ENCODE data around the gene POPDC2. TPM values are rescaled to one million over a fixed set of nuclear protein-coding genes. Genes with fewer than 3 reads are reported as not detected.
A peak's percentile ranks its signal among the peaks of the same experiment; 100 is the strongest.
"Not testable (repeated sequence)": the region's sequence is repeated elsewhere in the genome, so short reads cannot be mapped to it uniquely, and the experiment has no call there.

The POPDC2 gene
- total and polyA plus RNA-seq, 10 donors: 3.1 to 9.8 (median 6.9) TPM

DNA sequence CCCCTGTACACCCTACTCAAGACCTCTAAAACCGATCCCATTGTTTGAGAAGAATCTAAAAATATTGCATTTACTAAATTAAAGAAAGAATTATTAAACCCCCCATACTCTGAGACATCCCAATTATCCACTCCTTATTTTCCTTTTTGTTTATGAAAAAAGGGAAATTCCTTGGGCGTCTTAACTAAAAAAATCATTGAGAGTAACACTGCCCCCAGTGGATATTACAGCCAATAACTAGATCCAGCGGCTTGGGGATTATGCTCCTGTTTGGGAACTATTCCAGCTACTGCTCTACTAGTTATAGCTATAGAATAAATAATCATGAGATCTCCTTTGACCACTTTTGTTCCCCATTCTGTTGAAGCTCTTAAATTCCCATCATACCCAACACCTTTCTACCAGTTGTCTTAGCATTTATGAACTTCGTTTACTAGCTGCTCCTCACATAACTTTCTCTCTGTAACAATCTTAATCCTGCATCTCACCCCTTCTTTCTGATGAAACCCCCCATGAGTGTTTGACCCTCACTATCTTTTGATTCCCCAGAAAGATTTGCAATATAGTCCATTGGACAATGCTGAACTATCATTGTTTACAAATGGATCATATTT, 29.8 kb upstream of the POPDC2 start:
- no peaks in the 10 kb centered on the region for H3K36me3 ChIP-seq
- H3K4me1 ChIP-seq: no peaks in the 10 kb centered on the region
- 52 to 60% (median 55%) methylated on average over 4 of the region's 4 CpGs for WGBS, 5 donors
- H3K9me3 ChIP-seq: peaks cover 0 to 3% (median 0%) of the 10 kb centered on the region in 8 donors
- intact Hi-C loops (cut with DNase I; ENCODE audit: low total_unique reads): no loop called here
- H3K27me3 ChIP-seq (replicated peaks in 1 of 7): no peaks in the 10 kb centered on the region
- DNase-seq: no peak
- no peak overlapping the region for H3K27ac ChIP-seq
- no peak overlapping the region for H3K4me3 ChIP-seq
- TF ChIP-seq, protein P1, sequence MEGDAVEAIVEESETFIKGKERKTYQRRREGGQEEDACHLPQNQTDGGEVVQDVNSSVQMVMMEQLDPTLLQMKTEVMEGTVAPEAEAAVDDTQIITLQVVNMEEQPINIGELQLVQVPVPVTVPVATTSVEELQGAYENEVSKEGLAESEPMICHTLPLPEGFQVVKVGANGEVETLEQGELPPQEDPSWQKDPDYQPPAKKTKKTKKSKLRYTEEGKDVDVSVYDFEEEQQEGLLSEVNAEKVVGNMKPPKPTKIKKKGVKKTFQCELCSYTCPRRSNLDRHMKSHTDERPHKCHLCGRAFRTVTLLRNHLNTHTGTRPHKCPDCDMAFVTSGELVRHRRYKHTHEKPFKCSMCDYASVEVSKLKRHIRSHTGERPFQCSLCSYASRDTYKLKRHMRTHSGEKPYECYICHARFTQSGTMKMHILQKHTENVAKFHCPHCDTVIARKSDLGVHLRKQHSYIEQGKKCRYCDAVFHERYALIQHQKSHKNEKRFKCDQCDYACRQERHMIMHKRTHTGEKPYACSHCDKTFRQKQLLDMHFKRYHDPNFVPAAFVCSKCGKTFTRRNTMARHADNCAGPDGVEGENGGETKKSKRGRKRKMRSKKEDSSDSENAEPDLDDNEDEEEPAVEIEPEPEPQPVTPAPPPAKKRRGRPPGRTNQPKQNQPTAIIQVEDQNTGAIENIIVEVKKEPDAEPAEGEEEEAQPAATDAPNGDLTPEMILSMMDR (IDR thresholded peaks at IDR 0.05 in 8 of 11, conservative IDR thresholded peaks at IDR 0.05 in 3 of 11): peak in 8 of 11 experiments; percentile 29 to 66 (median 46)
- TF ChIP-seq POLR2A (IDR thresholded peaks at IDR 0.05): no peak

DNA sequence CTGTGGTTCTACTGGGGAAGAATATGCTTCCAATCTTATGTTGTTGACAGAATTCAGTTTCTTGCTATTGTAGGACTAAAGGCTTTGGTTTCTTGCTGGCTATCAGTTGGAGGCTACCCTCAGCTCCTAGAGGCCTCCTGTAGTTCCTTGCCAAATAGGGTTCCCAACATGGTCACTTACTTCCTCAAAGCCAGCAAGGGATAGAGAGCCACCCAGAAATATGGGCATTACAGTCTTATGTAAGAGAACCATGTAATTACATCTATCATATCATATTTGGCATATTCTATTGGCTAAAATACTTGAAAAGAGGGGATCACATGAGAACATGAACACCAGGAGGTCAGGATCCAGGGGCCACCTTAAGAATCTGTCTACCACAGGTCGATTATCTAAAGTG, 23.0 kb upstream of the POPDC2 start:
- DNase-seq: no peak
- Histone ChIP-seq H3K9me3 (peaks cover 0 to 3% (median 0%) of the 10 kb centered on the region in 8 donors), H3K36me3 (no peaks in the 10 kb centered on the region), H3K27me3 (replicated peaks in 1 of 7) (no peaks in the 10 kb centered on the region), H3K4me3 (no peak overlapping the region), H3K4me1 (no peaks in the 10 kb centered on the region), H3K27ac (no peak overlapping the region)
- WGBS, 5 donors: 38 to 74% (median 60%) methylated on average over 1 of the region's 1 CpG
- intact Hi-C loops (cut with DNase I; ENCODE audit: low total_unique reads): loop anchor here (5.0 kb wide), 2 partner anchors 406 to 801 kb away; no protein-coding TSS in a partner anchor
- TF ChIP-seq, protein P1 (IDR thresholded peaks at IDR 0.05 in 8 of 11, conservative IDR thresholded peaks at IDR 0.05 in 3 of 11): no peak
- TF ChIP-seq POLR2A (IDR thresholded peaks at IDR 0.05) (no peak), POLR2AphosphoS5 (IDR thresholded peaks at IDR 0.05) (no peak)

DNA sequence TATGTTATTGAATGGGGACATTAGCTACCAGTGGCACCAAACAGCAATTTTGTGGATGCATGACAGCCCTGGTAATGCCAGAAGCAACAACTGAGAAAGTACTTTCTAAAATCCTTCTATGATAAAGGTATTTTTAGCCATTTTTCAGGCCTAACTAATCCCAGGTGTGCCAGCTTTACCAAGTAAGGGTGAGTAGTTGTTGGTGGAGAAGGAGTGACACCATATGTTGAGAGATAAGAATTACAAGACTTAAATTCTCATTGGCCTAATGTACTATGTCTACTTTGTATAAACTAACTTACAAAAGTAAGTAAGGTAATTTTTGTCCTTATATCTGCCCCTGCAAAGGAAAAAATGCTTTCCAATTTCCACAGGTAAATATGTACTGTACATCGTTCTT, 20.9 kb upstream of the POPDC2 start:
- H3K27ac ChIP-seq: no peak overlapping the region
- H3K4me3 ChIP-seq: no peak overlapping the region
- TF ChIP-seq POLR2A (IDR thresholded peaks at IDR 0.05) (no peak), POLR2AphosphoS5 (IDR thresholded peaks at IDR 0.05) (no peak)
- TF ChIP-seq, protein P1 (IDR thresholded peaks at IDR 0.05 in 8 of 11, conservative IDR thresholded peaks at IDR 0.05 in 3 of 11): peak in 8 of 11 experiments; percentile 30 to 62 (median 44)
- H3K4me1 ChIP-seq: peaks cover under 1 to 14% (median 11%) of the 10 kb centered on the region in 6 donors
- H3K27me3 ChIP-seq (replicated peaks in 1 of 7): no peaks in the 10 kb centered on the region
- 59 to 69% (median 62%) methylated on average over 1 of the region's 1 CpG for WGBS, 5 donors
- no peaks in the 10 kb centered on the region for H3K9me3 ChIP-seq
- DNase-seq: no peak
- intact Hi-C loops (cut with DNase I; ENCODE audit: low total_unique reads): loop anchor here (5.0 kb wide), 2 partner anchors 404 to 799 kb away; no protein-coding TSS in a partner anchor
- H3K36me3 ChIP-seq: no peaks in the 10 kb centered on the region

DNA sequence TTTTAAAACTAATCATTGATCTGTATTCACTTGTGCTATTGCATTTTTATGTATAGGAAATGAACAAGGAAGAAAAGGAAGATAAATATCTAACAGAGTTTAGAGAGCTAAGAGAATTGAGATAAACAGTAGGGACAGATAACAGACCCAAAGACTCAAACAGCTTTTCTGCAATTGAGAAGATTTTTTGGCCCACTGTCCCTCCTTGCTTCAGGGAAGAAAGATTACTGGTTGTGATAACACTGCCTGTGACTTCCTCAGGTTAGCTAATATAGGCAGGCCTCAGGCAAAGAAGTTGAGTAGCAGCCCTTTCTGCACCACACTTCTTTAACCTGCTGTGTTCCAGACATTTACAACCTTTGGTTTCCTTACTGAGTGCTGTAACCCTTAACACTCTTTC, 19.5 kb upstream of the POPDC2 start:
- H3K36me3 ChIP-seq: peaks cover 0 to 6% (median 3%) of the 10 kb centered on the region in 6 donors
- H3K4me1 ChIP-seq: peaks cover 9 to 28% (median 25%) of the 10 kb centered on the region in 6 donors
- intact Hi-C loops (cut with DNase I; ENCODE audit: low total_unique reads): loop anchor here (5.0 kb wide), 2 partner anchors 403 to 798 kb away; no protein-coding TSS in a partner anchor
- TF ChIP-seq POLR2AphosphoS5 (IDR thresholded peaks at IDR 0.05): no peak
- no peaks in the 10 kb centered on the region for H3K27me3 ChIP-seq (replicated peaks in 1 of 7)
- no peak overlapping the region for H3K4me3 ChIP-seq
- DNase-seq: no peak
- no peaks in the 10 kb centered on the region for H3K9me3 ChIP-seq
- no peak overlapping the region for H3K27ac ChIP-seq

DNA sequence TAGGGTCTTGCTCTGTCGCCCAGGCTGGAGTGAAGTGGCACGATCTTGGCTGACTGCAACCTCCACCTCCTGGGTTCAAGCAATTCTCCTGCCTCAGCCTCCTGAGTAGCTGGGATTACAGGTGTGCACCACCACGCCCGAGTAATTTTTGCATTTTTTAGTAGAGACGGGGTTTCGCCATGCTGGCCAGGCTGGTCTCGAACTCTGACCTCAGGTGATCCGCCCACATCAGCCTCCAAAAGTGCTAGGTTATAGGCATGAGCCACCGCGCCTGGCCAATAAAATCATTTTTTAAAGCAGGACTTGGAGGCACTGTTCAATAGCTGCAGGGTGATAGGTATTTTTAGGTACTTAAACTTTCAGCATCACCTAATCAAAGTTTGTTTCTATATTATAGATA, 17.8 kb upstream of the POPDC2 start:
- Histone ChIP-seq H3K27ac (peak overlapping the region in 5 of 8 donors; percentile 93 to 99 (median 97)), H3K4me1 (peaks cover 9 to 45% (median 26%) of the 10 kb centered on the region in 6 donors), H3K36me3 (peaks cover 0 to 22% (median 19%) of the 10 kb centered on the region in 6 donors)
- 96 to 98% (median 97%) methylated on average over 10 of the region's 10 CpGs for WGBS, 5 donors
- H3K27me3 ChIP-seq (replicated peaks in 1 of 7); H3K4me3 ChIP-seq; H3K9me3 ChIP-seq; intact Hi-C loops (cut with DNase I; ENCODE audit: low total_unique reads); DNase-seq: not testable (repeated sequence)

Data from spleen (tissue), 11 donors.